ENCODE data around the gene TUBA1C.

GRCh38 chr12:49283541-49284429 lies 18.9 kb downstream of the TUBA1C start:
- no peak for TF ChIP-seq CTCF (IDR thresholded peaks at IDR 0.05)
- no peak for TF ChIP-seq ZNF232 (CRISPR knock-in tag; IDR thresholded peaks at IDR 0.05)
- TF ChIP-seq RELA (CRISPR knock-in tag; IDR thresholded peaks at IDR 0.05; ENCODE audit: borderline replicate concordance), result no peak
- no peak for TF ChIP-seq SMAD4 (CRISPR knock-in tag; IDR thresholded peaks at IDR 0.05)
- TF ChIP-seq ATF1 (CRISPR knock-in tag; IDR thresholded peaks at IDR 0.05), result no peak
- TF ChIP-seq MAX (CRISPR knock-in tag; IDR thresholded peaks at IDR 0.05), result no peak
- no peak for TF ChIP-seq CREM (CRISPR knock-in tag; IDR thresholded peaks at IDR 0.05)
- no peak for TF ChIP-seq JUN (CRISPR knock-in tag; IDR thresholded peaks at IDR 0.05)
- no peak for TF ChIP-seq ZNF121 (CRISPR knock-in tag; IDR thresholded peaks at IDR 0.05)
- TF ChIP-seq IRF2 (CRISPR knock-in tag; IDR thresholded peaks at IDR 0.05; ENCODE audit: borderline replicate concordance, low read depth), result no peak

Data from WTC11 (cell line).